Measurements from ENCODE around the gene WNT9B.

DNA sequence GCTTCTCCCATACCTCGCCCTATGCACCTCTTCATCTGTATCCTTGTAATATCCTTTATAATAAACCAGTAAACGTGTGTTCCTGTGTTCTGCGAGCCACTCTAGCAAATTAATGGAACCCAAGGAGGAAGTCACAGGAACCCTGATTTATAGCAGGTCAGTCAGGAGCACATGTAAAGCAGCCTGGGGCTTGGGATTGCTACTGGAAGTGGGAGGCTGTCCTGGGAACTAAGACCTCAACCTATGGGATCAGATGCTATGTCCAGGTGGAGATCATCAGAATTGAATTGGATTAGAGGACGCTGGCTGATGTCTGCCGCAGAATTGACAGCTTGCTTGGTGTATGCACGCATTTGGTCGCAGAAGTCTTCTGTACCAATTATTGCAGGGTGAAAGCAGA lies 48.6 kb upstream of the WNT9B start:
- TF ChIP-seq, protein P1, sequence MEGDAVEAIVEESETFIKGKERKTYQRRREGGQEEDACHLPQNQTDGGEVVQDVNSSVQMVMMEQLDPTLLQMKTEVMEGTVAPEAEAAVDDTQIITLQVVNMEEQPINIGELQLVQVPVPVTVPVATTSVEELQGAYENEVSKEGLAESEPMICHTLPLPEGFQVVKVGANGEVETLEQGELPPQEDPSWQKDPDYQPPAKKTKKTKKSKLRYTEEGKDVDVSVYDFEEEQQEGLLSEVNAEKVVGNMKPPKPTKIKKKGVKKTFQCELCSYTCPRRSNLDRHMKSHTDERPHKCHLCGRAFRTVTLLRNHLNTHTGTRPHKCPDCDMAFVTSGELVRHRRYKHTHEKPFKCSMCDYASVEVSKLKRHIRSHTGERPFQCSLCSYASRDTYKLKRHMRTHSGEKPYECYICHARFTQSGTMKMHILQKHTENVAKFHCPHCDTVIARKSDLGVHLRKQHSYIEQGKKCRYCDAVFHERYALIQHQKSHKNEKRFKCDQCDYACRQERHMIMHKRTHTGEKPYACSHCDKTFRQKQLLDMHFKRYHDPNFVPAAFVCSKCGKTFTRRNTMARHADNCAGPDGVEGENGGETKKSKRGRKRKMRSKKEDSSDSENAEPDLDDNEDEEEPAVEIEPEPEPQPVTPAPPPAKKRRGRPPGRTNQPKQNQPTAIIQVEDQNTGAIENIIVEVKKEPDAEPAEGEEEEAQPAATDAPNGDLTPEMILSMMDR (IDR thresholded peaks at IDR 0.05), result no peak
- TF ChIP-seq EP300 (IDR thresholded peaks at IDR 0.05; ENCODE audit: low read depth) (no peak), POLR2A (IDR thresholded peaks at IDR 0.05) (no peak)
